AG09319 (cell line): Measurements from ENCODE around the gene SLC19A1.
"Not testable (repeated sequence)": the region's sequence is repeated elsewhere in the genome, so short reads cannot be mapped to it uniquely, and the experiment has no call there.

Source experiments
- DNase-seq: peaks from one replicate; pipeline ENCODE4 v3.0.0-alpha.2; 2010; ENCODE audit warnings: low read depth; ENCODE audit errors: extremely low read depth
- CTCF ChIP-seq: IDR thresholded peaks from 2 replicates; pipeline ENCODE4 v1.5.1; 2011; ENCODE audit warnings: low read depth, mild to moderate bottlenecking, inconsistent platforms, low read length, moderate library complexity

Gene SLC19A1

GRCh38 chr21:45572783-45573451 lies 30.7 kb upstream of the SLC19A1 start:
- TF ChIP-seq CTCF = no peak
- DNase-seq = no peak

- no peak for TF ChIP-seq CTCF
- no peak for DNase-seq
Measured at GRCh38 chr21:45572231-45572630, 30.0 kb upstream of the SLC19A1 start.

GRCh38 chr21:45571641-45572040 lies 29.4 kb upstream of the SLC19A1 start:
- no peak for TF ChIP-seq CTCF
- DNase-seq = no peak

GRCh38 chr21:45570826-45571601 lies 28.8 kb upstream of the SLC19A1 start:
- DNase-seq = no peak
- no peak for TF ChIP-seq CTCF

- no peak for TF ChIP-seq CTCF
- DNase-seq = no peak
Measured at GRCh38 chr21:45570071-45570470, 27.8 kb upstream of the SLC19A1 start.

GRCh38 chr21:45568383-45568782 lies 26.1 kb upstream of the SLC19A1 start:
- no peak for TF ChIP-seq CTCF
- no peak for DNase-seq

- not testable (repeated sequence) for DNase-seq
Measured at GRCh38 chr21:45564137-45564536, 21.9 kb upstream of the SLC19A1 start.
